GM19239 (cell line): ENCODE data around the gene PTPRD.

ENCODE experiments used
- DNase-seq: peaks from one replicate; pipeline ENCODE4 v3.0.0; 2011; ENCODE audit warnings: low spot score; ENCODE audit not compliant: insufficient read length
- FAIRE-seq: peaks from 2 replicates; lab custom pipeline; 2011; peaks lifted over from hg19 to GRCh38; lab: Jason Lieb, UNC

The PTPRD gene

GRCh38 chr9:8842402-8843193, 1770.2 kb downstream of the PTPRD start:
- FAIRE-seq, result no peak
- no peak for DNase-seq

DNA sequence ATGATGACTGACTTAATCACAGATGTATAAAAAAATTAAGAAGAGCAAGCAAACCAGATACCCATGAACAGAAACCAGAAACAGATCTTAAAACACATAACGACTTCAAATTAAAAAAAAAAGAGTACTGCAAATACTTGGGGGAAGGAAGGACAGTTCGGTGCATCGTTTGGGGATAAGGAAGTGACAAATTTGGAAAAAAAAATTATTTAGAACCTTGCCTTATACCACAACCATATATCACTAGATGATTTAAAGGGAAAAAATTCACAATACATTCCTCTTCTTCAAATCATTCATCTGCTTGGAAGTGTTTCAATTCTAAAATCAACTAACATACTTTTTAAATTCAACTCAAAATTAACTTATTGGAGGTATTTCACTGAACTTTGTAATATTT, 1774.7 kb downstream of the PTPRD start:
- DNase-seq (no peak), FAIRE-seq (no peak)

DNA sequence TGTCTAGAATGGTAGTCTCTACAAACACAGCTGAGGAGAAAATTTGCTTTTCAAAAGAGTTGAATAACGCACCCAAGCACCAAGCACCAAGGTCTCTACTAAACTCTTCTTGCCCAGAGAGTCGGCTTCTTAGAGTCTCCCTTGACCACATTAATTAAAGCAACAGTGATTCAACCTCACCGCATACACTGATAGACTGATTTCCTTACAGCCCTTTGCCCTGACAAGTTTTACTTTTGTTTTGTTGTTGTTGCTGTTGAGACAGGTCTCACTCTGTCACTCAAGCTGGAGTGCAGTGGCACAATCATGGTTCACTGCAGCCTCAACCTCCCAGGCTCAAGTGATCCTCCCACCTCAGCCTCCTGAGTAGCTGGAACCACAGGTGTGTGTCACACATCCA, 1777.5 kb downstream of the PTPRD start:
- DNase-seq (no peak), FAIRE-seq (no peak)

GRCh38 chr9:8832955-8833354, 1779.8 kb downstream of the PTPRD start:
- FAIRE-seq (no peak), DNase-seq (no peak)

- DNase-seq, result no peak
- no peak for FAIRE-seq
These were observed 1780.4 kb downstream of the PTPRD start for GRCh38 chr9:8832386-8832785.

GRCh38 chr9:8831568-8831967, 1781.2 kb downstream of the PTPRD start:
- no peak for FAIRE-seq

GRCh38 chr9:8826281-8826680, 1786.5 kb downstream of the PTPRD start:
- DNase-seq (no peak), FAIRE-seq (no peak)

More at GRCh38 chr9:8831568-8831967, 1781.2 kb downstream of the PTPRD start:
- DNase-seq, result no peak

GRCh38 chr9:8825585-8826147, 1787.1 kb downstream of the PTPRD start:
- no peak for FAIRE-seq
- no peak for DNase-seq

- DNase-seq, result no peak
- no peak for FAIRE-seq
These were observed 1789.5 kb downstream of the PTPRD start for GRCh38 chr9:8823131-8823895.

GRCh38 chr9:8822667-8823025, 1790.2 kb downstream of the PTPRD start:
- DNase-seq (no peak), FAIRE-seq (no peak)

- no peak for FAIRE-seq
- no peak for DNase-seq
These were observed 1790.7 kb downstream of the PTPRD start for GRCh38 chr9:8821910-8822666.

GRCh38 chr9:8817335-8817734, 1795.5 kb downstream of the PTPRD start:
- DNase-seq (no peak), FAIRE-seq (no peak)

GRCh38 chr9:8816361-8816760, 1796.4 kb downstream of the PTPRD start:
- DNase-seq (no peak), FAIRE-seq (no peak)

DNA sequence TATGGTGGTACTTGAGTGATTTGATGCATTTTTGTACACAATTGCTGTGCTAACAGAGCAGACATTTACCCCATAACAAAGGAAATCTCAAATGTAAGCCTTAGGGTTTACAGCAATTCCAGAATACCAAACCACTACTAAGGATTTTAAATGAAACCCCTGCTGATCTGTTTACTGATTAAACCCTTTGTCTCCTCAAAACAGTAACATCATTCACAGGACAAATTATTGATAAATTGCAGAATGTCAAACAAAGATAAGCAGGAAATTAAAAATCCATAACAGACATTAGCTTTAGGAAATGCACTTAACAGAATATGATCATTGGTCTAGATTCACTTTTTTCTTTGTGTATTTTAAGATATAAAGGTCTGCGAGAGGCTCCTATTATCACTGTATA, 1796.9 kb downstream of the PTPRD start:
- no peak for DNase-seq
- no peak for FAIRE-seq

- DNase-seq, result no peak
- no peak for FAIRE-seq
These were observed 1797.6 kb downstream of the PTPRD start for GRCh38 chr9:8815219-8815618.

GRCh38 chr9:8812888-8813287, 1799.9 kb downstream of the PTPRD start:
- FAIRE-seq, result no peak
- DNase-seq, result no peak

GRCh38 chr9:8809741-8810140, 1803.1 kb downstream of the PTPRD start:
- no peak for FAIRE-seq
- DNase-seq, result no peak

GRCh38 chr9:8806150-8806549, 1806.7 kb downstream of the PTPRD start:
- no peak for DNase-seq
- no peak for FAIRE-seq

GRCh38 chr9:8804613-8805012, 1808.2 kb downstream of the PTPRD start:
- FAIRE-seq (no peak), DNase-seq (no peak)

DNA sequence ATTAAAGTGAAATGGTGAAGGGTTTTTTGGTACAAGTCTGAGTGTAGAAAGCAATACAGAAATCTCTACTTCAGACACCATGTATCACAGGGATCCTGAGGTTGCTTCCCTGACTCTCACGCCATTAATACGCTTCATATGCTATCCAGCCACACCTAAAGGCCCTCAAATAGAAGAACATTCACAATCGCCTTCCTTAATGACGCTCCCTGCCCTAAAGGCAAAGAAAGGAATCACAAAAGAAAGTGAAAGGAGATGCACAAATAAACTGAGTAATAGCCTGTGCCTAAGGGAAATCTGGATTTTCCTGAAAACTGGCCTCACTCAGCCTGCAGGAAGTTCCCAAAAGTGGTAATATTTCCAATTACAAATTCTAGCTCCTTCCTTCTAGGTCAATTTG, 1810.6 kb downstream of the PTPRD start:
- DNase-seq (no peak), FAIRE-seq (no peak)

DNA sequence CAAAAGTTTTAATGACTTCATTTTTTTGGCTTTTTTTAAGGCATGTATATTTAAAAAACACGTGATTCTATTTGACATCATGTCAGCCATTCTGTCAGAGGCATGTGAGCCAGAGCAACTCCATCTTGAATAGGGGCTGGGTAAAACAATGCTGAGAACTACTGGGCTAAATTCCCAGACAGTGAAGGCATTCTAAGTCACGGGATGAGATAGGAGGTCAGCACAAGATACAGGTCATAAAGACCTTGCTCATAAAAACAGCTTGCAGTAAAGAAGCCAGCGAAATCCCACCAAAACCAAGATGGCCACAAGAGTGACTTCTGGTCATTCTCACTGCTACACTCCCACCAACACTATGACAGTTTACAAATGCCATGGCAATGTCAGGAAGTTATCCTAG, 1812.6 kb downstream of the PTPRD start:
- no peak for FAIRE-seq
- DNase-seq, result no peak
